Osteoblast (primary cell): ENCODE measurements around the gene SEC14L1. TPM values are rescaled to one million over a fixed set of nuclear protein-coding genes. Genes with fewer than 3 reads are reported as not detected.

Experiments
- DNase-seq: peaks from one replicate; pipeline ENCODE4 v3.0.0; 2011; ENCODE audit warnings: low spot score, mixed read lengths; ENCODE audit not compliant: insufficient read length; ENCODE audit errors: missing footprints
- H2AFZ ChIP-seq: 2 replicates; pipeline ENCODE4 v1.6.0; 2011; ENCODE audit warnings: mild to moderate bottlenecking, low read length
- H3K27ac ChIP-seq: 2 replicates; pipeline ENCODE4 v1.5.1; 2011; ENCODE audit warnings: mild to moderate bottlenecking, low read depth, low read length, moderate library complexity
- H3K27me3 ChIP-seq: 2 replicates; pipeline ENCODE4 v1.6.0; 2012; ENCODE audit warnings: mild to moderate bottlenecking, control low read depth, inconsistent platforms, low read length, moderate library complexity; ENCODE audit not compliant: insufficient read depth
- H3K36me3 ChIP-seq: 2 replicates; pipeline ENCODE4 v1.5.1; 2011; ENCODE audit warnings: mild to moderate bottlenecking, low read length, control low read depth, moderate library complexity; ENCODE audit not compliant: insufficient read depth
- H3K4me1 ChIP-seq: 2 replicates; pipeline ENCODE4 v1.5.1; 2011; ENCODE audit warnings: mild to moderate bottlenecking, low read length, control low read depth, moderate library complexity; ENCODE audit not compliant: insufficient read depth
- H3K4me2 ChIP-seq: 2 replicates; pipeline ENCODE4 v1.6.0; 2011; ENCODE audit warnings: mild to moderate bottlenecking, low read length; ENCODE audit not compliant: insufficient read depth
- H3K4me3 ChIP-seq: fragments of 200-600 bp; sonication (generic); 3 replicates; pipeline ENCODE4 v1.5.1; 2012; ENCODE audit warnings: mild to moderate bottlenecking, low read length, inconsistent platforms; ENCODE audit not compliant: insufficient read depth
- H3K79me2 ChIP-seq: 2 replicates; pipeline ENCODE4 v1.6.0; 2012; ENCODE audit warnings: mild to moderate bottlenecking, low read length, control low read depth, inconsistent platforms; ENCODE audit not compliant: insufficient read depth
- H3K9me3 ChIP-seq: 2 replicates; pipeline ENCODE4 v1.5.1; 2011; ENCODE audit warnings: low read depth, low read length, control low read depth
- H4K20me1 ChIP-seq: 2 replicates; pipeline ENCODE4 v1.6.0; 2012; ENCODE audit warnings: mild to moderate bottlenecking, low read length, control low read depth; ENCODE audit not compliant: insufficient read depth
- total RNA-seq: library from RNA; depleted of rRNA; stranded (reverse); fragments of >200 nt; gene quantifications from 2 replicates; pipeline ENCODE4 v1.2.3, GENCODE V29; 2012
- TF ChIP-seq, protein P1 (sequence below): IDR thresholded peaks from 2 replicates; pipeline ENCODE4 v1.5.1; 2011; ENCODE audit warnings: mild to moderate bottlenecking, low read depth, low read length, moderate library complexity; ENCODE audit errors: extremely low read depth

SEC14L1 gene
- total RNA-seq, 1 donor = 53.6 TPM

DNA sequence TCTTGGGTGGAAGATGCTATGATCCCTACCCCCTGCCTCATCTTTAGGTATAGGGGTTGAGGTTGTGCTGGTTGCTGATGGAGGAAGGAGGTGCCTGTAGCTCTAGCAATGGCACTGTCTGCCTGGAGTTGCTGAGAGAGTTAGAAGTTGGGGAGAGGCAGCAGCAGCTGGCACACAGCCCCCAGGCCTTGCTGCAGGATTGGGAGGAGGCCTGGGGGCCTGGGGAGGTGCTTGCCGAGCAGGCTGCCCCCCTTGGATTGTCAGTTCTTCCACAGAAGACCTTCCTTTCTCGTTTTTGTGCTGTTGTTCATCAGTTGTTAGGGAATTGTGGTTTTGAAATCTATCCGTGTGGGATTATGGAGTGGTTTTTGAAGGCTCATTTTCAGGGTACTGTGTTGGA, 52.9 kb downstream of the SEC14L1 start:
- Histone ChIP-seq H3K4me2 (no peak overlapping the region), H3K36me3 (peaks cover 73% of the 10 kb centered on the region), H4K20me1 (peaks cover 8% of the 10 kb centered on the region), H2AFZ (no peak overlapping the region), H3K4me3 (no peak overlapping the region), H3K4me1 (peaks cover 1% of the 10 kb centered on the region), H3K27ac (no peak overlapping the region), H3K79me2 (peaks cover 53% of the 10 kb centered on the region), H3K27me3 (no peaks in the 10 kb centered on the region), H3K9me3 (no peaks in the 10 kb centered on the region)
- DNase-seq = peak; percentile 26
- TF ChIP-seq, protein P1, sequence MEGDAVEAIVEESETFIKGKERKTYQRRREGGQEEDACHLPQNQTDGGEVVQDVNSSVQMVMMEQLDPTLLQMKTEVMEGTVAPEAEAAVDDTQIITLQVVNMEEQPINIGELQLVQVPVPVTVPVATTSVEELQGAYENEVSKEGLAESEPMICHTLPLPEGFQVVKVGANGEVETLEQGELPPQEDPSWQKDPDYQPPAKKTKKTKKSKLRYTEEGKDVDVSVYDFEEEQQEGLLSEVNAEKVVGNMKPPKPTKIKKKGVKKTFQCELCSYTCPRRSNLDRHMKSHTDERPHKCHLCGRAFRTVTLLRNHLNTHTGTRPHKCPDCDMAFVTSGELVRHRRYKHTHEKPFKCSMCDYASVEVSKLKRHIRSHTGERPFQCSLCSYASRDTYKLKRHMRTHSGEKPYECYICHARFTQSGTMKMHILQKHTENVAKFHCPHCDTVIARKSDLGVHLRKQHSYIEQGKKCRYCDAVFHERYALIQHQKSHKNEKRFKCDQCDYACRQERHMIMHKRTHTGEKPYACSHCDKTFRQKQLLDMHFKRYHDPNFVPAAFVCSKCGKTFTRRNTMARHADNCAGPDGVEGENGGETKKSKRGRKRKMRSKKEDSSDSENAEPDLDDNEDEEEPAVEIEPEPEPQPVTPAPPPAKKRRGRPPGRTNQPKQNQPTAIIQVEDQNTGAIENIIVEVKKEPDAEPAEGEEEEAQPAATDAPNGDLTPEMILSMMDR = no peak

DNA sequence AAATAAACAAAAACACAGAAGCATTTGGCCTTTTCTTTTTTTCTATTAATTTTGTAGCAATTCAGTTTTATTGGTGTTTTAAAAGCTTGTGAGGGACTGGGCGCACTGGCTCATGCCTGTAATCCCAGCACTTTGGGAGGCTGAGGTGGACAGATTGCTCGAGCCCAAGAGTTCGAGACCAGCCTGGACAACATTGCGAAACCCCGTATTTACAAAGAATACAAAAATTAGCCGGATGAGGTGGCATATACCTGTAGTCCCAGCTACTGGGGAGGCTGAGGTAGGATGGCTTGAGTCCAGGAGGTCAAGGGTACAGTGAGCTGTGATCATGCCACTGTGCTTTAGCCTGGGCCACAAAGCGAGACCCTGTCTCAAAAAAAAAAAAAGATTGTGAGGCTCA, 53.4 kb downstream of the SEC14L1 start:
- Histone ChIP-seq H3K36me3 (peaks cover 75% of the 10 kb centered on the region), H3K79me2 (peaks cover 47% of the 10 kb centered on the region)
- no peak for DNase-seq

DNA sequence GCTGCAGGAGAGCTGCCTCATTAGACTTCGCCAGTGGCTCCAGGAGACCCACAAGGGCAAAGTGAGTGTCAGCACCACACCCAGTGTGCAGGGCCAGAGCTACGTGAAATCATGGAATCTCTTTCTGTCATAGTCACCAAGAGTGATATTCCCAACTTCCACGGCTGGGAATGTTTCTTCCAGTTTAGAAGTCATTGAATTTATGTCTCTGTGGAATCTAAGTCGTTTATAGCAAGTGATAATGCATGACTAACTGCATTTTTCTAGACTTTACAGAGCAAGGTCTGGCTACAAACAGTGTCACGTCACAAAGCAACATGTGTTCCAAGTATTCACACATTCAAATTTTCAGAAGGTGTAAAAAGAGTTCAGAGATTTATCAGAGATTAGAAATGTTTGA, 55.5 kb downstream of the SEC14L1 start:
- DNase-seq = no peak
- Histone ChIP-seq H3K4me1 (no peaks in the 10 kb centered on the region), H4K20me1 (no peaks in the 10 kb centered on the region), H3K27ac (no peak overlapping the region), H3K27me3 (no peaks in the 10 kb centered on the region), H3K9me3 (no peaks in the 10 kb centered on the region), H2AFZ (no peak overlapping the region), H3K4me2 (no peak overlapping the region), H3K4me3 (no peak overlapping the region), H3K79me2 (peaks cover 28% of the 10 kb centered on the region), H3K36me3 (peaks cover 86% of the 10 kb centered on the region)
- TF ChIP-seq, protein P1 = no peak

More for the DNA sequence above, 53.4 kb downstream of the SEC14L1 start:
- Histone ChIP-seq H3K27me3 (no peaks in the 10 kb centered on the region), H4K20me1 (peaks cover 3% of the 10 kb centered on the region), H3K4me1 (no peaks in the 10 kb centered on the region), H3K4me3 (no peak overlapping the region), H3K9me3 (no peaks in the 10 kb centered on the region), H3K4me2 (no peak overlapping the region), H3K27ac (no peak overlapping the region), H2AFZ (no peak overlapping the region)
- TF ChIP-seq, protein P1 = no peak

DNA sequence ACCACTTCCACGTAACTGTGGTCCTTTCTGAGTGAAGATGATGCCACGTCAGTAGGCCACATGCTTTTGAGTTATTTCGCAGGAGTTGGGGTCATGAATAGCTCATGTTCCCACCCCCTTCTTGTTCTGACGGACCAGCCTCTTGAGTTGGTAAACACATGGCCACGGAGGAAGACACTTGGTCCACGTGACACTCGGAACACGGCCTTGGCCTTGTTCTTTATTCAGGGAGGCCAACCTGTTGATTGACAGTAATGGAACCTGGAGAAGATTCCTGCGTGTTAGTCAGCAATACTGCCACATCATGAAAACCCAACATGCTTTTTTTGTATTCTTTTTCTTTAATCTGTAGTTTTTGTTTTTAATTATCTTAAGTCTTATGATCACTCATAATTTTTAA, 56.3 kb downstream of the SEC14L1 start:
- H3K27ac ChIP-seq = no peak overlapping the region
- H3K79me2 ChIP-seq = peaks cover 20% of the 10 kb centered on the region
- TF ChIP-seq, protein P1 = no peak
- no peak for DNase-seq
- H3K4me1 ChIP-seq = no peaks in the 10 kb centered on the region
- H3K4me2 ChIP-seq = no peak overlapping the region
- no peaks in the 10 kb centered on the region for H4K20me1 ChIP-seq
- H3K27me3 ChIP-seq = no peaks in the 10 kb centered on the region
- no peak overlapping the region for H3K4me3 ChIP-seq
- H3K9me3 ChIP-seq = no peaks in the 10 kb centered on the region
- no peak overlapping the region for H2AFZ ChIP-seq
- peaks cover 87% of the 10 kb centered on the region for H3K36me3 ChIP-seq
